Glutamatergic neuron (in vitro differentiated cells): ENCODE data around the gene ESRP2. TPM values are rescaled to one million over a fixed set of nuclear protein-coding genes. Genes with fewer than 3 reads are reported as not detected.

ENCODE experiments used
- DNase-seq: peaks from one replicate; pipeline ENCODE4 v3.0.0; 2022
- H3K27ac Mint-ChIP-seq: one replicate; pipeline ENCODE4 v1.8.0; 2020; ENCODE audit warnings: mild to moderate bottlenecking, mixed read lengths, inconsistent platforms; ENCODE audit not compliant: unreplicated experiment
- H3K27me3 Mint-ChIP-seq: one replicate; pipeline ENCODE4 v1.8.0; 2020; ENCODE audit warnings: mild to moderate bottlenecking, moderate library complexity, mixed read lengths, inconsistent platforms; ENCODE audit not compliant: unreplicated experiment
- H3K36me3 Mint-ChIP-seq: one replicate; pipeline ENCODE4 v1.8.0; 2020; ENCODE audit warnings: mild to moderate bottlenecking, mixed read lengths, inconsistent platforms; ENCODE audit not compliant: unreplicated experiment
- H3K4me1 Mint-ChIP-seq: one replicate; pipeline ENCODE4 v1.8.0; 2020; ENCODE audit warnings: mild to moderate bottlenecking, low read depth, mixed read lengths, inconsistent platforms; ENCODE audit not compliant: unreplicated experiment
- H3K4me3 Mint-ChIP-seq: one replicate; pipeline ENCODE4 v1.8.0; 2020; ENCODE audit warnings: mild to moderate bottlenecking, mixed read lengths, inconsistent platforms; ENCODE audit not compliant: unreplicated experiment
- H3K9me3 Mint-ChIP-seq: one replicate; pipeline ENCODE4 v1.8.0; 2020; ENCODE audit warnings: mild to moderate bottlenecking, moderate library complexity, mixed read lengths, inconsistent platforms; ENCODE audit not compliant: unreplicated experiment
- total RNA-seq: library from RNA; stranded (reverse); fragmentation: NEBNext Ultra II Directional; extraction: Animal tissue kit (Norgen Biotek cat#: 25700); gene quantifications from one replicate; pipeline ENCODE4 v1.2.1, GENCODE V29; 2021; ENCODE audit not compliant: unreplicated experiment
- TF ChIP-seq, protein P1 (sequence below): fragments of 200-600 bp; sonication (generic); IDR thresholded peaks from one replicate; pipeline ENCODE4 v1.5.0; 2021; ENCODE audit not compliant: partially characterized antibody, unreplicated experiment

ESRP2 gene
- total RNA-seq, 1 donor from 2014 or later = not detected

DNA sequence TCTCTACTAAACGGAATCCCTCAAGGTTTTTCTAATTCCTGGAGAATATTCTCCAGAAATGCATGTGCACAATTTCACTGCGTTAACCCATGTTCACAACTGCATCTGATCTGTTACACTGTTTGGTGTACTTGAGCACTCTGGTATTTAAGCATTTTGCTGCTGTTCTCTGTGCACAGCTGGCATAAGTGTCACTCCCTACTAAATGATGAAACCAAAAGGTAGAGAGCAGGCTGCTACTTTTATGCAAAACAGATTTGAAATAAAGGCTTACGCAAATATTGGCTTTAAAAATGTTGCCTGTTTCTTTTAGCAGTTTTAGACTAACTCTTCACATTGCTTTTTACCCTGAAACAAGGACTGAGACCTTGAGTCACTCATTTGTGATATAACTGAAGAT is 41.7 kb downstream of the ESRP2 start:
- H3K9me3 Mint-ChIP-seq = peaks cover 2% of the 10 kb centered on the region
- H3K27me3 Mint-ChIP-seq = no peaks in the 10 kb centered on the region
- no peak for DNase-seq
- H3K36me3 Mint-ChIP-seq = peaks cover 4% of the 10 kb centered on the region
- peak overlapping the region; percentile 59 for H3K27ac Mint-ChIP-seq
- peaks cover 12% of the 10 kb centered on the region for H3K4me1 Mint-ChIP-seq
- no peak overlapping the region for H3K4me3 Mint-ChIP-seq
- TF ChIP-seq, protein P1, sequence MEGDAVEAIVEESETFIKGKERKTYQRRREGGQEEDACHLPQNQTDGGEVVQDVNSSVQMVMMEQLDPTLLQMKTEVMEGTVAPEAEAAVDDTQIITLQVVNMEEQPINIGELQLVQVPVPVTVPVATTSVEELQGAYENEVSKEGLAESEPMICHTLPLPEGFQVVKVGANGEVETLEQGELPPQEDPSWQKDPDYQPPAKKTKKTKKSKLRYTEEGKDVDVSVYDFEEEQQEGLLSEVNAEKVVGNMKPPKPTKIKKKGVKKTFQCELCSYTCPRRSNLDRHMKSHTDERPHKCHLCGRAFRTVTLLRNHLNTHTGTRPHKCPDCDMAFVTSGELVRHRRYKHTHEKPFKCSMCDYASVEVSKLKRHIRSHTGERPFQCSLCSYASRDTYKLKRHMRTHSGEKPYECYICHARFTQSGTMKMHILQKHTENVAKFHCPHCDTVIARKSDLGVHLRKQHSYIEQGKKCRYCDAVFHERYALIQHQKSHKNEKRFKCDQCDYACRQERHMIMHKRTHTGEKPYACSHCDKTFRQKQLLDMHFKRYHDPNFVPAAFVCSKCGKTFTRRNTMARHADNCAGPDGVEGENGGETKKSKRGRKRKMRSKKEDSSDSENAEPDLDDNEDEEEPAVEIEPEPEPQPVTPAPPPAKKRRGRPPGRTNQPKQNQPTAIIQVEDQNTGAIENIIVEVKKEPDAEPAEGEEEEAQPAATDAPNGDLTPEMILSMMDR = no peak

DNA sequence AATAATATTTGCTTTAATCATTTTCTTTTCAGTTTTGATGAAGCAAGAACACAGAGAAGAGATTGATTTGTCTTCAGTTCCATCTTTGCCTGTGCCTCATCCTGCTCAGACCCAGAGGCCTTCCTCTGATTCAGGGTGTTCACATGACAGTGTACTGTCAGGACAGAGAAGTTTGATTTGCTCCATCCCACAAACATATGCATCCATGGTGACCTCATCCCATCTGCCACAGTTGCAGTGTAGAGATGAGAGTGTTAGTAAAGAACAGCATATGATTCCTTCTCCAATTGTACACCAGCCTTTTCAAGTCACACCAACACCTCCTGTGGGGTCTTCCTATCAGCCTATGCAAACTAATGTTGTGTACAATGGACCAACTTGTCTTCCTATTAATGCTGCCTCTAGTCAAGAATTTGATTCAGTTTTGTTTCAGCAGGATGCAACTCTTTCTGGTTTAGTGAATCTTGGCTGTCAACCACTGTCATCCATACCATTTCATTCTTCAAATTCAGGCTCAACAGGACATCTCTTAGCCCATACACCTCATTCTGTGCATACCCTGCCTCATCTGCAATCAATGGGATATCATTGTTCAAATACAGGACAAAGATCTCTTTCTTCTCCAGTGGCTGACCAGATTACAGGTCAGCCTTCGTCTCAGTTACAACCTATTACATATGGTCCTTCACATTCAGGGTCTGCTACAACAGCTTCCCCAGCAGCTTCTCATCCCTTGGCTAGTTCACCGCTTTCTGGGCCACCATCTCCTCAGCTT is 45.0 kb downstream of the ESRP2 start:
- TF ChIP-seq, protein P1 = no peak
- Mint-ChIP-seq H3K27ac (peak overlapping the region; percentile 92), H3K9me3 (peaks cover 3% of the 10 kb centered on the region), H3K4me3 (peak overlapping the region; percentile 57), H3K36me3 (peaks cover 8% of the 10 kb centered on the region), H3K4me1 (peaks cover 12% of the 10 kb centered on the region), H3K27me3 (no peaks in the 10 kb centered on the region)
- peak; percentile 44 for DNase-seq

DNA sequence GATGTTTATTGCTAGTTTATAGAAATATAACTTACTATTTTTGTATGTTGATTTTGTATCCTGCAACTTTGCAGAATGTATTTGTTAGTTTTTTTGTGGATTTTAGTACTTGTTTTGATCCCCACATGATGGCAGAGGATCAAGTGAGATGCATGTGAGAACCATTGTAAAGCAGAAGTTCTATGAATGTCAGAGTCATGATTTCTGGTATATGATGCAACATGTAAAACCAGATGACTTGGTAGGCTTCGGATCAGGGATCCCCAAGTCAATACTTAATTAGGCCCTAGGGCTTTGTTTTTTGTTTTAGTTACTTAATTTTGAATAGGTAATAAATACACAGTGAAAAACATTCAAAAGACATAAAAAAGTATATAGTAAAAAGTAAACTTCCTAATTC is 45.8 kb downstream of the ESRP2 start:
- no peak for DNase-seq
- Mint-ChIP-seq H3K9me3 (peaks cover 3% of the 10 kb centered on the region), H3K27ac (peak overlapping the region; percentile 92), H3K27me3 (no peaks in the 10 kb centered on the region), H3K4me1 (peaks cover 12% of the 10 kb centered on the region), H3K4me3 (no peak overlapping the region), H3K36me3 (peaks cover 8% of the 10 kb centered on the region)
- TF ChIP-seq, protein P1 = no peak

DNA sequence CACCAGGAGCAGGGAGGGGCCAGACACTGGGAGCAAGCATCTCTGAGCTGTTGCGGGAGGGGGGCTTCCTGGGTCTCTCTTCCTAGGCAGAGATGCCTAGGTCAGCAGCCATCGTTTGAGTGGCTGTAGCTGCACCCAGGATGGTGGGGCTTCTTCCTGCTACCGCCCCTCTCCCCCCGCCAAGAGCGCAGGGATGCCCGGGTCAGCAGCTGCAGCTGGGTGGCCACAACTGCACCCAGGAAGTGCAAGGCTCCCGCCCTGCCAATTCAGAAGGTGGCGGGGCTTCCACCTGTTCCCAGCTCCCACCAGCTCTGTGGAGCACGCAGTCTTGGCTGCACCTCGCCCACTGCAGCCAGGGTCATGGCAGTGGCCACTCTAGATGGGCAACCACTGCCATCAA is 47.8 kb downstream of the ESRP2 start:
- Mint-ChIP-seq H3K4me3 (no peak overlapping the region), H3K27me3 (no peaks in the 10 kb centered on the region), H3K36me3 (peaks cover 13% of the 10 kb centered on the region), H3K27ac (no peak overlapping the region), H3K4me1 (peaks cover 12% of the 10 kb centered on the region), H3K9me3 (peaks cover 3% of the 10 kb centered on the region)
- TF ChIP-seq, protein P1 = no peak
- no peak for DNase-seq

DNA sequence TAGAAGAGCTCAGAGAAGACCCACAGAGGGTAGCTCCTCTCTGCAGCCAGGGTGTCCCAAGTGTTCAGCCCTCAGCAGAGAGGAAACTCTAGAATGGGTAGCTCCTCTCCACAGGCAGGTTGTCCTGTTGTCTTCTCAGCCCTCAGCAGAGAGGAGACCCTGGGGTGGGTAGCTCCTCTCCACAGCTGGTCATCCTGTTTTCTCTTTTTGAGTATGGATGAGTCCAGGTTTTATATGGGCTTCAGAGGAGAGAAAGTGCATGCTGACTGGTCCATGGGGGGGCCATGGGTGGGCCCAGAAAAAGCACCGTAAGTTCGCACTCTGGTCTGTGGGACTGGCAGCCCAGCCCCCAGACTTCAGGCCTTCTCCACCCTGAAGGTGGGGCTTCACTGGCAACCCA is 48.4 kb downstream of the ESRP2 start:
- Mint-ChIP-seq H3K27ac (no peak overlapping the region), H3K4me1 (peaks cover 12% of the 10 kb centered on the region), H3K9me3 (peaks cover 3% of the 10 kb centered on the region), H3K27me3 (no peaks in the 10 kb centered on the region), H3K36me3 (peaks cover 13% of the 10 kb centered on the region), H3K4me3 (no peak overlapping the region)
- TF ChIP-seq, protein P1 = no peak
- no peak for DNase-seq
